Gastrocnemius medialis (tissue), 4 donors: Measurements from ENCODE around the gene PLXNC1. TPM values are rescaled to one million over a fixed set of nuclear protein-coding genes. Genes with fewer than 3 reads are reported as not detected.

ENCODE experiments used
- ATAC-seq, 2 donors: fragments of 150-250 bp; one replicate each; pipeline ENCODE4 v1.9.1; 2016
- DNase-seq, 2 donors: peaks; one replicate each; pipeline ENCODE4 v3.0.0-alpha.2; 2019
- H3K27ac ChIP-seq, 4 donors: fragments of 200-600 bp; sonication (generic); 1 replicate in 1 of 4; 2 replicates in 3 of 4; pipeline ENCODE4 v1.5.1; 2016 to 2018; ENCODE audit warnings: mild to moderate bottlenecking in 2 of 4, moderate library complexity in 1 of 4
- H3K27me3 ChIP-seq, 3 donors: fragments of 200-600 bp; sonication (generic) in 2 of 3; 1 replicate in 1 of 3; 2 replicates in 2 of 3; pipeline versions ENCODE4 v1.5.1 to v1.6.0; 2016 to 2019; ENCODE audit warnings: mild to moderate bottlenecking in 1 of 3, moderate library complexity in 1 of 3
- H3K36me3 ChIP-seq, 2 donors: fragments of 200-600 bp; sonication (generic) in 1 of 2; one replicate each; pipeline ENCODE4 v1.5.1; 2017 to 2018
- H3K4me1 ChIP-seq, 2 donors: fragments of 200-600 bp; sonication (generic) in 1 of 2; one replicate each; pipeline ENCODE4 v1.5.1; 2016 to 2017; ENCODE audit warnings: mild to moderate bottlenecking in 2 of 2
- H3K4me3 ChIP-seq, 4 donors: fragments of 200-600 bp; sonication (generic) in 3 of 4; 1 replicate in 1 of 4; 2 replicates in 3 of 4; pipeline ENCODE4 v1.5.1; 2016 to 2019; ENCODE audit warnings: mild to moderate bottlenecking in 2 of 4
- H3K9me3 ChIP-seq, 3 donors: fragments of 200-600 bp; sonication (generic) in 2 of 3; 1 replicate in 1 of 3; 2 replicates in 2 of 3; pipeline ENCODE4 v1.5.1; 2016 to 2019
- POLR2A ChIP-seq, 2 donors: fragments of 450-650 bp; IDR thresholded peaks; one replicate each; pipeline ENCODE4 v1.6.1; 2017; ENCODE audit warnings: antibody characterized with exemption in 2 of 2, mild to moderate bottlenecking in 2 of 2, moderate library complexity in 2 of 2
- in situ Hi-C, 4 donors: fragments of 200-750 bp; cut with MboI; loops; one replicate each; pipeline versions ENCODE4 v1.15.0 to v1.8.0; 2017; ENCODE audit warnings: low sequenced_read_pairs in 4 of 4
- intact Hi-C: fragments of 100-400 bp; cut with DNase I; formaldehyde crosslinking; loops from one replicate; pipeline ENCODE4 v1.15.1; 2023; ENCODE audit warnings: low total_unique reads
- total RNA-seq, 4 donors: library from RNA; depleted of rRNA; stranded (reverse); fragments of >200 nt; gene quantifications; one replicate each; pipeline versions ENCODE4 v1.1.0 to v1.2.3, GENCODE V29; 2016
- TF ChIP-seq, protein P1 (sequence below), 5 experiments: fragments of 450-650 bp in 3 of 5; fragments of 200-600 bp in 2 of 5; sonication (generic) in 2 of 5; IDR thresholded peaks in 4 of 5; conservative IDR thresholded peaks in 1 of 5; 1 replicate in 4 of 5; 2 replicates in 1 of 5; pipeline ENCODE4 v1.5.1; 2016 to 2019; ENCODE audit warnings: antibody characterized with exemption in 5 of 5, mild to moderate bottlenecking in 3 of 5, moderate library complexity in 3 of 5

Gene PLXNC1
- total RNA-seq, 4 donors from 2014 or later = 0.62 to 2.2 (median 1.2) TPM

- no peak for ATAC-seq
- intact Hi-C loops = no loop called here
Measured at GRCh38 chr12:94267921-94268471, 119.6 kb downstream of the PLXNC1 start.

GRCh38 chr12:94269316-94269999, 121.1 kb downstream of the PLXNC1 start:
- Histone ChIP-seq H3K36me3 (no peaks in the 10 kb centered on the region), H3K9me3 (no peaks in the 10 kb centered on the region), H3K4me3 (no peak overlapping the region), H3K27me3 (no peaks in the 10 kb centered on the region), H3K27ac (no peak overlapping the region), H3K4me1 (peaks cover 0 to 22% of the 10 kb centered on the region in 2 donors)
- no peak for ATAC-seq
- intact Hi-C loops = no loop called here
- in situ Hi-C loops = no loop called here
- TF ChIP-seq POLR2A (IDR thresholded peaks at IDR 0.05) = no peak
- TF ChIP-seq, protein P1, sequence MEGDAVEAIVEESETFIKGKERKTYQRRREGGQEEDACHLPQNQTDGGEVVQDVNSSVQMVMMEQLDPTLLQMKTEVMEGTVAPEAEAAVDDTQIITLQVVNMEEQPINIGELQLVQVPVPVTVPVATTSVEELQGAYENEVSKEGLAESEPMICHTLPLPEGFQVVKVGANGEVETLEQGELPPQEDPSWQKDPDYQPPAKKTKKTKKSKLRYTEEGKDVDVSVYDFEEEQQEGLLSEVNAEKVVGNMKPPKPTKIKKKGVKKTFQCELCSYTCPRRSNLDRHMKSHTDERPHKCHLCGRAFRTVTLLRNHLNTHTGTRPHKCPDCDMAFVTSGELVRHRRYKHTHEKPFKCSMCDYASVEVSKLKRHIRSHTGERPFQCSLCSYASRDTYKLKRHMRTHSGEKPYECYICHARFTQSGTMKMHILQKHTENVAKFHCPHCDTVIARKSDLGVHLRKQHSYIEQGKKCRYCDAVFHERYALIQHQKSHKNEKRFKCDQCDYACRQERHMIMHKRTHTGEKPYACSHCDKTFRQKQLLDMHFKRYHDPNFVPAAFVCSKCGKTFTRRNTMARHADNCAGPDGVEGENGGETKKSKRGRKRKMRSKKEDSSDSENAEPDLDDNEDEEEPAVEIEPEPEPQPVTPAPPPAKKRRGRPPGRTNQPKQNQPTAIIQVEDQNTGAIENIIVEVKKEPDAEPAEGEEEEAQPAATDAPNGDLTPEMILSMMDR (IDR thresholded peaks at IDR 0.05 in 4 of 5, conservative IDR thresholded peaks at IDR 0.05 in 1 of 5) = no peak
- no peak for DNase-seq

More at GRCh38 chr12:94267921-94268471, 119.6 kb downstream of the PLXNC1 start:
- no peak for DNase-seq
- Histone ChIP-seq H3K36me3 (no peaks in the 10 kb centered on the region), H3K27ac (peak overlapping the region; percentile 52 to 69 (median 61)), H3K9me3 (no peaks in the 10 kb centered on the region), H3K27me3 (no peaks in the 10 kb centered on the region), H3K4me3 (no peak overlapping the region), H3K4me1 (peaks cover 2 to 26% of the 10 kb centered on the region in 2 donors)
- TF ChIP-seq POLR2A (IDR thresholded peaks at IDR 0.05) = no peak
- TF ChIP-seq, protein P1 (IDR thresholded peaks at IDR 0.05 in 4 of 5, conservative IDR thresholded peaks at IDR 0.05 in 1 of 5) = no peak
- in situ Hi-C loops = no loop called here

DNA sequence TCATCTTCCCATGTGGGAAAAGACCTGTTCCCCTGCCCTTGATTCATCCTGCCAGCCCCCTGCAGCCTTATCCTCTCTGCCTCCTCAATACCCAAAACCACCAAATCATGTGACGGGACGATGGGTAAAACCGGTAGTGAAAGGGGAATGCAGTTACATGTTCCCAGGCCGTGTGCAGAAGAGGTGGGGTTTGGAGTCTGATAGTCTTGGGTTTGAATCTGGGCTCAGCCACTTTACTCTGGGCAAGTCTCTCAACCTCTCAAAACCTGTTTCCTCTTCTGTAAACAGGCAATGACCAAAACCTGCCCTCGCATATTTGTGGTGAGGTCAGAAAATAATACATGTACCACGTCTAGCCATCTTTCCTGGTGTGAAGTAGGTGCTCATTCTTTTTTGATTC, 123.0 kb downstream of the PLXNC1 start:
- in situ Hi-C loops (no loop called here), intact Hi-C loops (no loop called here)
- Histone ChIP-seq H3K36me3 (no peaks in the 10 kb centered on the region), H3K4me3 (no peak overlapping the region), H3K27me3 (no peaks in the 10 kb centered on the region), H3K27ac (no peak overlapping the region), H3K4me1 (peaks cover 0 to 6% of the 10 kb centered on the region in 2 donors), H3K9me3 (no peaks in the 10 kb centered on the region)
- ATAC-seq (no peak), DNase-seq (no peak)
- TF ChIP-seq, protein P1 (IDR thresholded peaks at IDR 0.05 in 4 of 5, conservative IDR thresholded peaks at IDR 0.05 in 1 of 5) = no peak
- no peak for TF ChIP-seq POLR2A (IDR thresholded peaks at IDR 0.05)

DNA sequence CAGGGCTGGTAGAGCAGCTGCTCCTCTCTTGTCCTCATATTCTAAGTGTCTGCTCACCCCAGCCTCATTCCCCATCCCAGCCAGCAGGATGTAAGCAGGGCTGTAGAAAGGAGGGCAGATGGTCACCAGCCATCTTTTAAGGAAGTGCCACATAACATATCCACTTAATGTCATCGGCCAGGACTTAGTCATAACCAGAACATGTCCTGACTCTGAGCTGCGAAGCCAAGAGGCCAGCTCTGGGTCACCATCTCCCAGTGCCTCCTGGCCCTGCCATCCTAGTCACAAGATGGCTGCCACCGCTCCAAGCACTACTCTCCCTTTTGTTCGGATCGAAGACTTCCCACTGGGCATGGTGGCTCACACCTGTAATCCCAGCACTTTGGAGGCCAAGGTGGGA, 123.9 kb downstream of the PLXNC1 start:
- Histone ChIP-seq H3K9me3 (no peaks in the 10 kb centered on the region), H3K4me1 (no peaks in the 10 kb centered on the region), H3K27ac (no peak overlapping the region), H3K27me3 (no peaks in the 10 kb centered on the region), H3K4me3 (no peak overlapping the region), H3K36me3 (no peaks in the 10 kb centered on the region)
- intact Hi-C loops = no loop called here
- TF ChIP-seq, protein P1 (IDR thresholded peaks at IDR 0.05 in 4 of 5, conservative IDR thresholded peaks at IDR 0.05 in 1 of 5) = no peak
- no peak for TF ChIP-seq POLR2A (IDR thresholded peaks at IDR 0.05)
- in situ Hi-C loops = no loop called here
- ATAC-seq = no peak
- no peak for DNase-seq
